Measurements from ENCODE around the gene DENND4B.
"Not testable (repeated sequence)": the region's sequence is repeated elsewhere in the genome, so short reads cannot be mapped to it uniquely, and the experiment has no call there.

Gene DENND4B

DNA sequence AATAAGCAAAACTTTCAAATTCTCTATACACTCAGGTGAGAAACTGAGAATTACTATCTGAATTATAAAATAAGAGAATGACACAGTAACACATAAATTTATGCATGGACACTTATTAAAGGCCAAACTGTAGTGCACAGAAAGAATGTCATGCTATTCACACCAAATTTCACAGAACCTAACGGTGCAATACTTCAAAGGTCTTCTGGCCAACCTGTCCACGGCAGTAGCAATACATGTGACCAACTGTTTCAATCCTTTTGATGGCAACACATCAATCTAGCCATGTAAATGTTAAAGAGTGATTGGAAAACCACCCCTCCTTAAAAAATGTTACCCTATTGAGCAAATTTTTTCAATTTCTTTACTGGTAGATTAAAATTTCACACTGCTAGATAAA is 34.2 kb downstream of the DENND4B start:
- no peak overlapping the region for H3K4me3 ChIP-seq (ENCODE audit: low read length)
- TF ChIP-seq, protein P1, sequence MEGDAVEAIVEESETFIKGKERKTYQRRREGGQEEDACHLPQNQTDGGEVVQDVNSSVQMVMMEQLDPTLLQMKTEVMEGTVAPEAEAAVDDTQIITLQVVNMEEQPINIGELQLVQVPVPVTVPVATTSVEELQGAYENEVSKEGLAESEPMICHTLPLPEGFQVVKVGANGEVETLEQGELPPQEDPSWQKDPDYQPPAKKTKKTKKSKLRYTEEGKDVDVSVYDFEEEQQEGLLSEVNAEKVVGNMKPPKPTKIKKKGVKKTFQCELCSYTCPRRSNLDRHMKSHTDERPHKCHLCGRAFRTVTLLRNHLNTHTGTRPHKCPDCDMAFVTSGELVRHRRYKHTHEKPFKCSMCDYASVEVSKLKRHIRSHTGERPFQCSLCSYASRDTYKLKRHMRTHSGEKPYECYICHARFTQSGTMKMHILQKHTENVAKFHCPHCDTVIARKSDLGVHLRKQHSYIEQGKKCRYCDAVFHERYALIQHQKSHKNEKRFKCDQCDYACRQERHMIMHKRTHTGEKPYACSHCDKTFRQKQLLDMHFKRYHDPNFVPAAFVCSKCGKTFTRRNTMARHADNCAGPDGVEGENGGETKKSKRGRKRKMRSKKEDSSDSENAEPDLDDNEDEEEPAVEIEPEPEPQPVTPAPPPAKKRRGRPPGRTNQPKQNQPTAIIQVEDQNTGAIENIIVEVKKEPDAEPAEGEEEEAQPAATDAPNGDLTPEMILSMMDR (conservative IDR thresholded peaks at IDR 0.05; ENCODE audit: low read depth, low read length): no peak
- no peak for DNase-seq (ENCODE audit: low read depth)

DNA sequence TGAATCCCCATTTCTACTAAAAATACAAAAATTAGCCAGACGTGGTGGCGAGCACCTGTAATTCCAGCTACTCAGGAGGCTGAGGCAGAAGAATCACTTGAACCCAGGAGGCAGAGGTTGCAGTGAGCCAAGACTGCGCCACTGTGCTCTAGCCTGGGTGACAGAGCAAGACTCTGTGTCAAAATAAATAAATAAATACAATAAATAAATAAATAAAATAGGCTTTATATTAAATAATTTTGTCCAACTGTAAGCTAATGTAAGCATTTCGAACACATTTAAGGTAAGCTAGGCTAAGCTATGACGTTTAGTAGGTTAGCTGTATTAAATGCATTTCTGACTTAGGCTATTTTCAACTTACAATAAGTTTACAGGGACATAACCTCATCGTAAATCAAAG is 36.0 kb downstream of the DENND4B start:
- DNase-seq (ENCODE audit: low read depth); H3K4me3 ChIP-seq (ENCODE audit: low read length): not testable (repeated sequence)

DNA sequence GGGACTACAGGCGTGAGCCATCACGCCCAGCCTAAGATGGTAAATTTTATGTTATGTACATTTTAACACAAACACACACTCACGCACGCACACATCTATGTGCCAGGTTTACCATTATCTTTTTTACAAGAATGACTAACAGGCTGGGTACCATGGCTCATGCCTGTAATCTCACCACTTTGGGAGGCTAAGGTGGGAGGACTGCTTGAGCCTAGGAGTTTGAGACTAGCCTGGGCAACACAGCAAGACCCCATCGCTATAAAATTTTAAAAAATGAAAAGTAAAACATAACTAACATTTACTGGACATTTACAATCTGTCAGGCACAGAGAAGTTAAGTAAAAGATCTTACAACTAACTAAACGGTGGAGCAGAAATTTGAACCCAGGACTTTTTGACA is 38.4 kb downstream of the DENND4B start:
- TF ChIP-seq, protein P1 (conservative IDR thresholded peaks at IDR 0.05; ENCODE audit: low read depth, low read length): no peak
- DNase-seq (ENCODE audit: low read depth): no peak

DNA sequence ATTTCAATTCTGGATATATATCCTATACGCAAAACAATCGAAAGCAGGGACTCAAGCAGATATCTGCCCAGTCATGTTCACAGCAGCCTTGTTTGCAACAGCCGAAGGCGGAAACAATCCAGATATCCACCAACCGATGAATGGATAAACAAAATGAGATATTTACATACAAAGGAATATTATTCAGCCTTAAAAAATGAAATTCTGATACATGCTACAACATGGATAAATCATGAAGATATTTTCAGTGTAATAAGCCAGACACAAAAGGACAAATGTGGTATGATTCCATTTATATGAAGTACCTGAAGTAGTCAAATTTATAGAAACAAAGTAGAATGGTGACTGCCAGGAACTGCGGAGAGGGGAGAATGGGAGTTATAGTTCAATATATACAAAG is 39.4 kb downstream of the DENND4B start:
- no peak overlapping the region for H3K4me3 ChIP-seq (ENCODE audit: low read length)
- TF ChIP-seq, protein P1 (conservative IDR thresholded peaks at IDR 0.05; ENCODE audit: low read depth, low read length): no peak
- DNase-seq (ENCODE audit: low read depth): no peak

More for the DNA sequence above, 38.4 kb downstream of the DENND4B start:
- H3K4me3 ChIP-seq (ENCODE audit: low read length): no peak overlapping the region

DNA sequence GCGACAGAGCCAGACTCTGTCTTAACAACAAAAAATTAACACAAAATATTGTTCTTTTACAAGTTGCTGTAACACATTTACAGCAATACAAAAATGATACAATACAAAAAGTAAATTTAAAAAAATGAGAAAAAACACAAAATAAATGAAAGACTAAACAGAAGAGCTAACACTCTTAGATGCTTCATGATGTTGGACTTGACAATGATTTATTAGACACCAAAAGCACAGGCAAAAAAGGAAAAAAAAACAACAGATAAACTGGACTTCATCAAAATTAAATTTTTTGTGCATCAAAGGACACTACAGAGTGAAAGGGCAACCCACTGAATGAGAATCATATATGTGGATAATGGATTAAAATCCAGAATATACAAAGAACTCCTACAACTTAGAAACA is 40.1 kb downstream of the DENND4B start:
- H3K4me3 ChIP-seq (ENCODE audit: low read length): no peak overlapping the region
- TF ChIP-seq, protein P1 (conservative IDR thresholded peaks at IDR 0.05; ENCODE audit: low read depth, low read length): no peak
- DNase-seq (ENCODE audit: low read depth): no peak

DNA sequence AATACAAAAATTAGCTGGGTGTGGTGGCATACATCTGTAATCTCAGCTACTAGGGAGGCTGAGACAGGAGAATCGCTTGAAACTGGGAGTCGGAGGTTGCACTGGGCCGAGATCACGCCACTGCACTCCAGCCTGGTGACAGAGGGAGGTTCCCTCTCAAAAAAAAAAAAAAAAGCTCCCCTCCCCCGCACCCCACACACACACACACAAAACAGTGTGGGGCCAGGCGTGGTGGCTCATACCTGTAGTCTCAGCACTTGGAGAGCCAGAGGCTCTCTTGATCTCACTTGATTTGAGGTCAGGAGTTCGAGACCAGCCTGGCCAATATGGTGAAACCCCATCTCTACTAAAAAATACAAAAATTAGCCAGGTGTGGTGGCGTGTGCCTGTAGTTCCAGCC is 40.6 kb downstream of the DENND4B start:
- H3K4me3 ChIP-seq (ENCODE audit: low read length); DNase-seq (ENCODE audit: low read depth): not testable (repeated sequence)

DNA sequence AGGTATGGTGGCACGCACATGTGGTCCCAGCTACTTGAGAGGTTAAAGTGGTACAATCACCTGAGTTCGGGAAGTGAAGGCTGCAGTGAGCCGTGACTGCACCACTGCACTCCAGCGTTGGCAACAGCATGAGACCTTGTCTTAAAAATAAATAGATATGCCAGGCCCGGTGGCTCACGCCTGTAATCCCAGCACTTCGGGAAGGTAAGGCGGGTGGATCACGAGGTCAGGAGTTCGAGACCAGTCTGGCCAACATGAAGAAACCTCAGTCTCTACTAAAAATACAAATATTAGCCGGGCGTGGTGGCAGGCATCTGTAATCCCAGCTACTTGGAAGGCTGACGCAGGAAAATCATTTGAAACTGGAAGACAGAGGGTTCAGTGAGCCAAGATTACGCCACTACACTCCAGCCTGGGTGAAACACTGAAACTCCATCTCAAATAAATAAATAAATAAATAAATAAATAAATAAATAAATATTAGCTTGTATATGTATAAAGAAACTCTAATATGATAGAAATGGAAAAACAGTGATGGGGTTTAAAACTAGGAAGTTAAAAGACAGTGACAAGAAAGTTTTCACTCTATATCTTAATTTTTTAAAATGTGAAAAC is 42.6 kb downstream of the DENND4B start:
- TF ChIP-seq, protein P1 (conservative IDR thresholded peaks at IDR 0.05; ENCODE audit: low read depth, low read length): no peak
- no peak for DNase-seq (ENCODE audit: low read depth)
- H3K4me3 ChIP-seq (ENCODE audit: low read length): no peak overlapping the region

DNA sequence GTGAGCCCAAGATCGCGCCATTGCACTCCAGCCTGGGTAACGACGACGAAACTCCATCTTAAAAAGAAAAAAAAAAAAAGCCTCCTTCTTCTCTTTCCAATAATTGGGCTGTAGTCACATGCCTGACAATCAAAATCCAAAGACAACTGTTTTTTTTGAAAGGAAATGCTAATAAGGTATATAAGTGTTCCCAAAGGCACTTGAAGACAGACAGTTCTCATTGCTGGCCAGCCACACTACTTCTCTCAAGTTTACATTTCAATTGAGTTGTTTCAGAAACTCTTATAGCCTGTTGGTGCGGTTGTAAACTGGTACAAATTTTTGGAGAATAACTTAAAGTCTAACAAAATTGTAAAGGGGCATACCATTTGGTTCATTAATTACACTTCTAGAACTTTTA is 47.0 kb downstream of the DENND4B start:
- TF ChIP-seq, protein P1 (conservative IDR thresholded peaks at IDR 0.05; ENCODE audit: low read depth, low read length): no peak
- DNase-seq (ENCODE audit: low read depth): no peak
- no peak overlapping the region for H3K4me3 ChIP-seq (ENCODE audit: low read length)

DNA sequence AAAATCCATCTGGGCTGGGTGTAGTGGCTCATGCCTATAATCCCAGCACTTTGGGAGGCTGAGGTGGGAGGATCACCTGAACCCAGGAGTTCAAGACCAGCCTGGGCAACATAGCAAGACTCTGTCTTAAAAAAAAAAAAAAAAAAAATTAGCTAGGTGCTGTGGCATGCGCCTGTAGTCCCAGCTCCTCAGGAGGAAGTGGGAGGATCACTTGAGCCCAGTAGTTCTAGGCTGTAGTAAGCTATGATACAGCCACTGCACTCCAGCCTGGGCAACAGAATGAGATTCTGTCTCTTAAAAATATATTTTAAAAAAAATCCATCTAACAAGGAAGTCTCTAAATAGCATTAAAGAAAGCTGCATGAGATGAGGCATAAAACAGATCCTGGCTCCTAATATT is 50.7 kb downstream of the DENND4B start:
- not testable (repeated sequence) for DNase-seq (ENCODE audit: low read depth); H3K4me3 ChIP-seq (ENCODE audit: low read length)

DNA sequence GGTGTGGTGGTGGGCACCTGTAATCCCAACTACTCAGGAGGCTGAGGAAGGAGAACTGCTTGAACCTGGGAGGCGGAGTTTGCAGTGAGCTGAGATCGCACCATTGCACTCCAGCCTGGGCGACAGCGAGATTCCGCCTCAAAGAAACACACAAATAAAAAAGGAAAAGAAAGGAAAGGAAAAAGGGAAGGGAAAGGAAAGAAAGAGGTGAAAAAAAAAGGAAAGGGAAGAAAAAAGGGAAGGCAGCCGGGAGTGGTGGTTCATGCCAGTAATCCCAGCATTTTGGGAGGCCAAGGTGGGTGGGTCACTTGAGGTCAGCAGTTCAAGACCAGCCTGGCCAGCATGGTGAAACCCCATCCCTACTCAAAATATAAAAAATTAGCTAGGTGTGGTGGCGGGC is 55.5 kb downstream of the DENND4B start:
- DNase-seq (ENCODE audit: low read depth); H3K4me3 ChIP-seq (ENCODE audit: low read length): not testable (repeated sequence)
